ENCODE data around the gene FAM162A. TPM values are rescaled to one million over a fixed set of nuclear protein-coding genes. Genes with fewer than 3 reads are reported as not detected.
"Not testable (repeated sequence)": the region's sequence is repeated elsewhere in the genome, so short reads cannot be mapped to it uniquely, and the experiment has no call there.

The FAM162A gene
- total RNA-seq, 1 donor from 2014 or later: 10.3 TPM

- DNase-seq: no peak
These were observed 37.9 kb downstream of the FAM162A start for GRCh38 chr3:122421836-122422235.

GRCh38 chr3:122427857-122428471 is 44.0 kb downstream of the FAM162A start:
- no peak for DNase-seq

- no peak for DNase-seq
These were observed 46.4 kb downstream of the FAM162A start for GRCh38 chr3:122430371-122430770.

GRCh38 chr3:122435950-122436349 is 52.0 kb downstream of the FAM162A start:
- no peak for DNase-seq

GRCh38 chr3:122443090-122443489 is 59.1 kb downstream of the FAM162A start:
- DNase-seq: no peak

- not testable (repeated sequence) for DNase-seq
These were observed 59.9 kb downstream of the FAM162A start for GRCh38 chr3:122443762-122444490.

GRCh38 chr3:122444491-122444887 is 60.5 kb downstream of the FAM162A start:
- not testable (repeated sequence) for DNase-seq

- not testable (repeated sequence) for DNase-seq
These were observed 64.2 kb downstream of the FAM162A start for GRCh38 chr3:122448218-122448617.

GRCh38 chr3:122451371-122451770 is 67.4 kb downstream of the FAM162A start:
- no peak for DNase-seq

- no peak for DNase-seq
These were observed 72.1 kb downstream of the FAM162A start for GRCh38 chr3:122456074-122456473.

GRCh38 chr3:122457706-122458105 is 73.7 kb downstream of the FAM162A start:
- DNase-seq: no peak

GRCh38 chr3:122458992-122459391 is 75.0 kb downstream of the FAM162A start:
- no peak for DNase-seq

GRCh38 chr3:122461806-122462205 is 77.8 kb downstream of the FAM162A start:
- no peak for DNase-seq

Small RNAs within 50 kb of the gene (small RNA-seq; reads per million reads assigned to genes)
- not detected for gene AC083798.1

Other genes starting within 250 kb of the FAM162A start
- gene CASR, start 200.5 kb upstream of the FAM162A start, total RNA-seq: not detected
- not detected for gene CSTA, start 58.9 kb upstream of the FAM162A start, total RNA-seq
- gene MIX23, start 951 bp upstream of the FAM162A start, total RNA-seq: 16.5 TPM
- gene WDR5B, start 31.9 kb downstream of the FAM162A start, total RNA-seq: 9.8 TPM
- gene KPNA1, start 130.8 kb downstream of the FAM162A start, total RNA-seq: 49.0 TPM
- gene PARP9, start 180.1 kb downstream of the FAM162A start, total RNA-seq: 6.1 TPM
- gene DTX3L, start 180.2 kb downstream of the FAM162A start, total RNA-seq: 4.5 TPM
- gene PARP15, start 193.5 kb downstream of the FAM162A start, total RNA-seq: not detected

All from occipital lobe (tissue), 3 donors.